HL-60/S4 treated with phorbol 12-myristate 13-acetate at 8.2 ng/mL for 4 days and 3 days (cell line): ENCODE results near the gene GLCCI1.

Experiments used
- in situ Hi-C: fragments of 300-500 bp; cut with MboI; formaldehyde crosslinking; loops from 2 replicates; pipeline ENCODE4 v1.15.0; 2022; ENCODE audit warnings: low sequenced_read_pairs

The GLCCI1 gene

DNA sequence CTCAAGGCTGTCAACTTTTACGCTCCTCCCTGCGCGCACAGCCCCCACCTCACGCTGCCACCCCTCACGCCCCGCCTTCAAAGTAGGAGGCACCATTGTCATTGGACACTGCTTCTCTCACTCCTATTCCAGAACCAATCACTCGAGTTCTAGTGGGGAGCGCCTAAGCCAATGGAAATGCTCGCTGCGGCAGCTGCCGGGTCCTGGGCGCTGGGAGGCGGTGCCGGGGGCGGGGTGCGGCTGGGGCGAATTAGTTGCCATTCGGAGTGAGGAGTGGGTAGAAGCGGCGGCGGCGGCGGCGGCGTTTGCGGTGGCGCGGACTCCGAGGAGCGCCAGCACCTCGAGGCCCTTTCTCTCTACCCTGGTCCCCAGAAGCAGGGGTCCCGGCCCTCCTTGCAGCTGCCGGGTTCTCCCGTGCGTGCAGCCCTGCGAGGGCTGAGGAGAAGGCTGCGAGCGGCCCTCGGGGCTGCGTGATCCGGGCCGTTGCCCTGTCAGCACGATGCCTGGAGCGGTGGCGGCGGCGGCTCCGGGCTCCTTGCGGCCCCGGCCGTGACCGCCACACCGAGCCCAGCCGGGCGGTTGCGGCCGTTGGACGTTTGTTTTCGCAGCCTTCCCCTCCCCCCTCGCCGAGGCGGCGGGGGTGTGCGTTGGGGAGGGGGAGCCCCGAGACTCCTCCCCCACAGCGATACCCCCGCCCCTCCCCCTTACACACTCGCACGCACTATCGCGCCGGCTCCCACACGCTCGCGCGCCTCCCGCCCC is at the start of gene GLCCI1:
Gene GLCCI1, plus strand, starts transcription at position 253 of the 762 bp plus-strand sequence. CDS start 555 bp downstream, outside the sequence.
- in situ Hi-C loops: no loop called here

DNA sequence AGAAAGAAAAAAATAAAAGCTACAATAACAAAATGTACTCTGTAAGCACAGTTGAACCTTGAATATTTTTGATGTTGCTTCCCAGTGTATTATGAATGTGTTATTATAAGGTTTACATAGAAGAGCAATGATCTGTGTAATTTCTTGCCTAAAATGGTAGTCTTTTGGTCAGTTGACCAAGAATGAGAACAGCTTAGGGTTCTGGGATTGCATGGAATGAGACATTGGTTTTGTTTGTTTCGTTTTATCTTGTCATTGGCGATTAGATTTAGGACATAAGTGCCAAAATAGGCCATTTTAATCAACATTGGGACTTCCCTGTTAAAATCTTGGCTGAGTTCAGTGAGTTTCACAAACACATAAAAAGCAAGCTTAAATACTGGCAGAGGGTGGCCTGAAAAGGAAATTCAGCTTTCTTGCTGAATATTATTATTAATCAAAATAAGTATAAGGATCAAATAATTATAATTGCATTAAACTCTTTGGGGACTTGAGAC is 49.1 kb upstream of the GLCCI1 start:
- in situ Hi-C loops: no loop called here

DNA sequence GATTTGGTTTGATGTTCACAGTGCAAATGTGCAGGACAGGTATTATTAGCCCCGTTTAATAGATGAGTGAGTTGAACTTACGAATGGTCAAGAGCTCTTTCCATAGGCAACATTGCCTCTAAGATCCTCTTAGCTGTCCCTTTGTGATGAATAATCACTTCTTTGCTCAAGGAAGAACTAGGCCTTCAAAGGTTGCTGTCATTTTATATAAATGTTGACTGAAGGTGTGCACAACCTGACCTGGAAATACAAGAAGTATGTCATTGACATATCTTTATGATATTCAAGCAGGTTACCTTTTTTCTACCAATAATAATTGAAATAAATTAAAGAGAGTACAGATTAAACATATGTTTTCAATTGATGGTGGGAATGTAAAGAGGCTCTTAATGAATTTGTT is 48.5 kb upstream of the GLCCI1 start:
- in situ Hi-C loops: no loop called here

DNA sequence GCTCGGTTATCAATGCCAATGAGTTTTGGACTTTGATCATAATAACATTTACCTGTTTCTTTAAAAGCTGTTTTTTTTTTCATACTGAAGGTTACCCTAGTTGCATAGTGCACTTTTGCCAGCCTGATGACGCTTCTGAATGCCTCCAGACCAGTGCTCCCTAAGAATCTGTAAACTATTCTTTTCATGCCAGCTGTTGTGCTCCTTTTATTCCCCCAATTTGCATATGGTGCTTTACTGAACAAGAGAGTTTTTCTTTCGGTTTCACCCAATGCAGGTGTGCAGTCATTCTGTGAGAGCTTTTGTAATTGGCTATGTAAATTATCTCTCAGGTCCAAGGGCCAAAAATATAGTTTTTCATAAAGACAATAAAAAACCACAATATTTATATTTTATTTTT is 48.1 kb upstream of the GLCCI1 start:
- in situ Hi-C loops: no loop called here

DNA sequence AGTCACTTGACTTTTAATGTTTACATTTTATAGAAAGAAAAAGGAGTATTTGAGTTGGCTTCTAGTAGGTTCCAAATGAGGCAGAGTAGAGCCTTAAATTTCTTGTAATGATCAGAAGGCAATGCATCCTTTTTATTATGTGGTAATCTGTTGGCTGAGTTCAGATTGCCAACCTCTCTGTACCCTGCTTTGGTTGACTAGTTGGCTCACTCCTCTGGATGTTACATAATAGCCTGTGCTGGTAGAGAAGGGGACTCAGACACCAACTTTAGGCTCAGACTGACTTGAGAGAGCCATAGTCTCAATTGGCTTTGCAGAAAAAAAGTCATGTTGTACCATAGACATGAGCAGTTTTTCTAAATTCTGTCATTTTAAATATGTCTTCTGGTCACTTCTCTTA is 46.8 kb upstream of the GLCCI1 start:
- in situ Hi-C loops: no loop called here

DNA sequence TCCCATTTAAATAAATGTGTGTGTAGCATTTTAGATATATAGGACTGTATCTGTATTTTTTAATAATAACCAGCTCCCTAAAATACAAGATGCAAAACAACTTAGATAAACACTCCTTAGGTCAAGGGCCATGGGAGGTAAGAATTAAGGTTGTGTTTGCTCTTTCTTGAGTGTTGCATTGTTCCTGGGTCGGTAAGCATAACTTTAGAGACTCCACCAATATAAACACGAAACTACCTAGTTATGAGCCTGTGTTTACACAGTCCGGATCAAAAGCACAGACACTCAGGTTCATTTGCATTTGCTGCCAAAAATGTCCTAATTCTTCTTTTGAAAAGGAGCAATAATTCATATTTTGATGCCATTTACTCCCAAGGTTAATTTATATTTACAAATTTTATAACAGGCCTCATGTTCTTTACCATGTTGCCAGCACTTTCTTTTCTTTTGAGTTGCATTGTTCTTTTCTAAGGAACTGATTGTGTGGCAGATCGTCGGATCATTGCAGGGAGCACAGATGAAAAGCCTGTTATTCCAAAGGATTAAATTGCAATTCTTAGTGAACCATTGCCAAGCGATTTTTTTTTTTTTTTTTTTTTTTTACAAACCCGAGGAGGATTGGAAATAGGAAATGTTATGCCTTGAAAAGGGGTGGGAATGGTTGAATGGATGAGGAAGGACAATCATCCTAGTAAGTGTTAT is 45.8 kb upstream of the GLCCI1 start:
- in situ Hi-C loops: no loop called here

DNA sequence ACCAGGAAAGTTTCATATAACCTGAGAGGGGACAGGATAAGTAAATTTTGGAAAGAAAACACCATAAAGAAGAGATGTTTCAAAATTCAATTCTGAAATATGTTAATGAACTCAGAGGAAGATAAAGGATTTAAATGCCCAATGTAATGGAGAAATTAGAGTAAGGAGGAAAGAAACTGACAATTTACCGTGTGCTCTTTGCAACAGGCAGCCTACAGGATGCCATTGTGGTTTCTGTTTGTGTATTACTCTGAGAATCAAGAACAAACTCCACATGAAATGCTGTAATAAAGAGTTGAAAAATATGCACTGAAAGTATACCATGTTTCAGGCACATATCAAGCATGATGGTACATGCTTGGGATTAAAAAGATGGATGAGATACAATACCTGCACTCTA is 44.8 kb upstream of the GLCCI1 start:
- in situ Hi-C loops: no loop called here

DNA sequence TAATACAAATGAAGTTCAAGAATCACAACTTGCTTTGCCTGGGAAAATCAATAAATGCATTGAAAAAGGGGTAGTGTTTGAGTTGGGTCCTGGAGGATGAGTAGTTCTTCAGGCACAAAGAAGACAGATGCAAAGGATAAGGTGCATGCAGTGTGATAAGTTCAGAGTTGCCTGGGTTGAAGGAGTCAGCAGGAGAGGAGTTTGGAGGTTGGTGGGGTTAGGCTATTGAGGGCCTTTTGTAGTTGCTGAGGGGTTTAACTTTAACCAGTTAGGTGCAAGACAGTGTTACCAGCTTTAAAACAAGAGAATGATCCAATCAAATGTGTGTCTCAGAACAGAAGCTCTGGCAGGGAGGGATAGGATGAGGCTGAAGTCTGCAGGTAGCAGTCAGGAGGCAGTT is 44.3 kb upstream of the GLCCI1 start:
- in situ Hi-C loops: no loop called here

DNA sequence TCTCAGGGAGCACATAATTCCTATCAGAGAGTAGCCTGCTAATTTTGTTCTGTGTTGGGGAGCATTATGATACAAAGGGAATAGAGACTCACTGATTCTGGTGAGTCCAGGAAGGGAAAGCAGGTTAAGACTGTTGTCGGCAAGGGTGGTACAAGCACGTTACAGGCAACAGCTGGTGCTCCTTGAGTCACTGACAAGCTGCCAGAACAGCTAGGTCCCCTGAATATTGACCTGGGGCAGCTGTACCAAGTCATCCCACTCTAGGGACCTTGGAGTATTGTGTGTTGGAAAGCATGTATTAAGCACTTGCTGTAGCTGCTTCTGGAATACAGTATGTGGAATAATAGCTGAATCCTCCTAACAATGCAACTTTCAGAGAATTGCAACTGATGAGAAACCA is 37.0 kb upstream of the GLCCI1 start:
- in situ Hi-C loops: no loop called here

DNA sequence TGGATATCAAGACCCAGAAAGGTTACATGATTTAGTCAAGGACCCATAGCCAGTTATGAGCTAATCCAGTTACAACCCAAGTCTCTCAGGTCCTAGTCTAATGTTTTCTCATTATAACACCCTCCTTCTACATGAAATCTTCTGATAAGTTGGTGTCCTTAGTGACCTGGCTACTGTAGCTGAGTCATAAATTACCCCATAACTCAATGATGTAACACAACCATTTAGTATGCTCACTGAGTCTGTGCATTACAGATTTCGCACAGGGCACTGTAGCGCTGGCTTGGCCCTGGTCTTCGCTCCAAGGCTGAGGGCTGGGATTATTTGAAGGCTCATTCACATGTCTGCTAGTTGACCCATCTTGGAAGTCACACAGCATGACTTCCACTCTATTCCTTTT is 36.0 kb upstream of the GLCCI1 start:
- in situ Hi-C loops: no loop called here

DNA sequence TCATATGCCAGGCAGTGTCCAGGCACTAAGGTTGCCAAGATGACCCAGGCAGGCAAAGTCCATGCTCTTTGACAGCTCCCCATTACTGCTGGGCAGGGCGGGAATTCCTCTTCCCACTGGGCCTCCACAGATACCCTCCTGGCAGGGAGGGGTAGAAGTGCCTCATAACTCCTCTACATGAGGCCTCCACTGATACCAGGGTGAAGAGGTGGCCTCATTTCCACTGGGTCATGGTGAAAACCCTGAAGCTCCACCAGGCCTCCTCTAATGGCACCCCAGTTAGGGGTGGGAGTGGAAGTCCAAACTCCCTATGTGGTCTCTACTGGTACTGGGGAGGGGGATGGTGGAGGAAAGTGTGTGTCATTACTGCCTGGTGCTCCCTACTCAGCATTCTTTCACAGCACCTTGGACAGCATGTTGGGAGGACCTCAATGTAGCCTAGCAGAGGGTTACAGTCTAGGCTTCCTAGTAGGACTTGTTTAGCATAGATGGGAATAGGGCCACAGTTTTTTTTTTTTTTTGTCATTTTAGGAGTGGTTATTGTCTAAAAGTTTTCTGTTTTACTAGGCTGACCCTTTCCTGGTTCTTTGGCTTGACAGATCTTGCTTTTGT is 34.6 kb upstream of the GLCCI1 start:
- in situ Hi-C loops: no loop called here

DNA sequence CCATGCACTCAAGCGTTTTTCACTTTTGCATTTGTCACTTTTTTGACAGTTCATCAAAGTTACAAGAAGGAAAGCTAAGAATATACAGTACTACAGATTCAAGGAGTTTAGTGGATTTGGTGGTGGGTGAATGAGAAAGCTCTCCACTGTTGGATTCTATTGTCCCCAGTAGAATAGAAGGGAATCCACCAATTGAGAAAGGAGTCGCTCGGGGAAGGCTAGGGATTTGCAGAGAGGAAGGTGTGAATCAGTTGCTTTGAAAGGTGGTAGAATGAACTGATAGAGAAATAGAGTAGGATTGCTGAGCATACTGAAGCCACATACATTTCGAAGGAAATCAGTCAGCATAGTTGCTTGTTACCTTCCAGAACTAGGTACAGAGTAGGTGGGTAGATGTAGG is 33.7 kb upstream of the GLCCI1 start:
- in situ Hi-C loops: no loop called here

DNA sequence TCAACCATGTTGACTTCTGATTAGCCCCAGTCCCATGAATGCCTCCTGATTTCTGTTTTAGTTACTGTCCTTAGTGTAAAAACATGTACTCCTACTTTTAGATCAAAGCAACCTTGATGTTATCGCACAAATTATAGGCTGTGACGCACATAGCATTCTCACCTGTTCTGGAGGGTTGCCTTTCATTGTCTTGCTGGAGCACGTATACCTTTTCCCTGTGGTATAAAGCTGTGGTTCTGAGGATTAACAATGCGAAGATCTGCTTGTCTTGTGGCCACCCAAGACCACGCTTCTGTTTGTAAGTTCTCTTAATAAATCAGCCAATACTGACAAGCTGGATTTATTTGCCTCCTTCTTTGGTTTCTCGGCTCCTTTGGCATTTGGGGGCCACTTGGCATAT is 30.1 kb upstream of the GLCCI1 start:
- in situ Hi-C loops: no loop called here

DNA sequence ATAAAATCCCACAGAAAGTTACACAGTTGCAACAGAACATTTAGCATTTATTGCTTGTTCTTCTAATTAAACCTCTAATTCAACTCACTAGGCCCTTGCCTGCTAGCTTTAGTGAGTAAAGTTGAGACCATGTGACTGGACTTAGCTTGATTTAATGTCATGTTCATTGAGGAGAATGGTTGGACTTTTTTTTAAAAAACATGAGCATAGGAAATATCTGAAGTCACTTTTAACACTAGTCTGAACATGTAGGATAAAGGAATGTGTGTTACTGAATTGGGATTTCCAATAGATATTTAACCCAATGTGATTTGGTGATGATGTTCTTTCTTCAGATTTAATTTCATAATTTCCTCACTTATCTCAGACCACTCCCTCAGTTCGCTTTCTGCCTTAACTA is 24.6 kb upstream of the GLCCI1 start:
- in situ Hi-C loops: no loop called here

DNA sequence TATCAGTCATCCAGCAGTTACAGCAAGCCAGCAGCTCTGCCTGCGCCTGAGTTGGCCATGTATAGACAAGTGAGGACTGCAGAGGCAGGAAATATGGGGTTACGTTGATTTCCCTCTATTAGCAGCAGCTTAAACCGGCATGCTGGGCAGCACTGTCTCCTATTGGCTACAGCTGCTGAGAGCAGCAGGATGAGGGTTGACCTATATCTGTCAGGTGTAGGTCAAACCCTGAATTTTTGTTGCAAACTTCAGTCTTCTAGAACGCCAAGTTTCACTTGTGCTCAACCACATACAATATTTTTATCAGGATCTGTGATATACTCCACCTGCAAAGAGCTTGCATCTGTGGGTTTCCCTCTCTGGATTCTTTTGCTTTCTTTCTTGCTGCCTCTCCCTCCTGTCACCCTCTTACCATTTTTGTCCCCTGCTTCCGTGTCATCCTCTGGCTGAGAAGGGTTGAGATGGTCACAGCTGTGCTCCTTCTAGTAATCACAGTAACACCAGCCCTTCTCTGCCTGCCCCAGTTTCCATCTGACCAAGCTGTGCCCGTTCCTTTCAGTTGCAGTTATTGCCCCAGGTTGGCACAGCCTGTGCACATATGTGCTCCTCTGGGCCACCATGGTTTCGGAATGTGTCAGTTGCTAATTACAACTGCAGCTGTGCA is 23.8 kb upstream of the GLCCI1 start:
- in situ Hi-C loops: no loop called here

DNA sequence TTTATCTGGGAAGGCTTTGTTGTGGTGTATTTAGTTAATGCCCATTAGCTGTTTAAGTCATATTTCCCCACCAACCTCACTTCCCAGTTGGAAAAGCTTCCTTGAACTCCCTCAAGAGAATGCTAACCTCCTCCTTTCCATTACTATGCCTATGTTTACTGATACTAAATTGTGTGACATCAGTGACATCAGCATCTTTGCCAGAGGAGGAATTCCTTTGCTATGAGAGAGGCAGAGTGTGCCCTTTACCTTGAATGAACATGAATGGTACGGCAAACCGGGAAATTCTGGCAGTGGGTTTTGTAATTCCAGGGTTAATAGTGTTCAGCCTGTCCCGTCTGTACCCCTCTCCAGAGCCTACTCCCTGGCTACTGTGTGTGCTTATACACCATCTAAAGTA is 22.1 kb upstream of the GLCCI1 start:
- in situ Hi-C loops: no loop called here

DNA sequence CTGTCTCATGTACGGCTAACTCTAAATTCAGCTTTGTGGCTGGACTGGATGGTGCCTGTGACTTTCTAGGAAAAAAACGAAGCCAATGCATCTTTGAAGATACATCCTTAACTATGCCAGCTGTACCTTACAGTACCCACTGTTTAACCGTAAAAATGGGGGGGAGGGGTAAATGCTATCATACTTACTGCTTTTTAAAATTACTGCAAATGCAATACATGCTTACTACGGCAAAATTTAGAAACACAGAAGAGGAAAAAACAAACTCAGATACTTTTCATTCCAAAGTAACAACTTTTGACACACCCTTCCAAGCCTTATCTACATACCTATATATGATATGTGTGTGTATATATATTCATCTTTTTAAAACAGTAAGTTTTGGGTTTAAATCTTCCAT is 20.4 kb upstream of the GLCCI1 start:
- in situ Hi-C loops: no loop called here

DNA sequence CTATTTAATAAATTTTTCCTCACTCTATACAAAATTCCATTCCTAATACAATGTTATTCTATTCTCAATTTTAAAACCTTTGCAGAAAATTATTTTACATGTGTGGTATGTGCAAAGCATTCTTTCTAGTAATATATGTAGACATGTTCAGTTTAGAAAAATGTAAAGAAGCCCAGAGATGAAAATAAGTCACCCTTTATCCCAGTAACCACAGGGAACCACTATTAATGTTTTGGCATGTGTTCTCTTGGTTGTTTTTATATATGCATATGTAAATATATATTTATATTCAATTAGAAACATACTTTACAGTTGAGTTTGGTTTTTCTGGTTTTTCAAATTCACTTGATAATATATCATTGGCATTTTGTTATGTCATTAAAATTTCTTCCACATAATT is 14.8 kb upstream of the GLCCI1 start:
- in situ Hi-C loops: no loop called here

DNA sequence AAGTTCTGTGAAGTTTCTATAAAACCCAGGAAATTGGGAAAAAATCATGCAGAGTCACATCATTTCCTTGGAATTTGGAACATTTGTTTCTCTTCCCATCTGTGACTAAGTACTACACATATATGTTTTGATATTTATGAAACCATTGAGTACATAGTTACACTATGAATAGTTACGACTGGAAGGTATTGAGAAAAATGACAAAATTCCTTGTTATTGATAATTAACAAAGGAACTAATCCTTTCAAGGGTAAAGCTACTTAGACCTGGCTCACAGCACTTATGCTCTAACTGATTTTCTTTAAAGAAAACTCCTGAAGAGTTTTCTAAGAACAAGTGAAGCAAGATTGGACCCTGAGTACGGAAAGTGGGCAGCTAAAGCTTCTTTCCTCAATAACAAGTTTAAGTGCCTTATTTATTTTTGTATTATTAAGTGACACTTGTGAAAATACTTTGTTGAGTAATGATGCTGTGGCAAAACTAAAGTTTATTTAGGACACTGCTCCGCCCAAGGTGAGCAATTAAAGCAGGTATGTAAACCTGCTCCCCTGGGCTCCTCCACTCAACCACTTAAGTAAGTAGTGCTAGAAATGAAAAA is 12.0 kb upstream of the GLCCI1 start:
- in situ Hi-C loops: no loop called here

DNA sequence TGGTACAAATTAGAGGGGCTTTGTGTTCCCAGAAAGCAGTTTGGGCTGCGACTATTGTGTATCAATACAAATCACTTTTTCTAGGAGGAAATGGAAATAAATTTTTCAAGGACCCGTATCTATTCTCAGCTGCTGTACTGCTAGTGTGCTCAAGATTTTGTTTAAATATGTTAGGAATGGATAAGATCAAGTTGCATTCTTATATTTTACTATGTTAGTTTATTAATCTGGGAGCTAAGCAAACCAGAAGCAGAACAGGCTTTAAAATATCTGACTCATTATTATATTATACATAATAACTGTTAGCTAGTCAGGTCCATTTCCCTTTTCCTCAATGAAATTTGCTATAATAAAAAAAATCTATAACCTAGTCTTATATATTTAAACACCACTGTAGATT is 11.1 kb upstream of the GLCCI1 start:
- in situ Hi-C loops: no loop called here
